ENCODE results near the gene TSEN15. TPM values are rescaled to one million over a fixed set of nuclear protein-coding genes. Genes with fewer than 3 reads are reported as not detected.
A peak's percentile ranks its signal among the peaks of the same experiment; 100 is the strongest.

The TSEN15 gene
- total RNA-seq, 1 donor from 2014 or later = 22.4 TPM

DNA sequence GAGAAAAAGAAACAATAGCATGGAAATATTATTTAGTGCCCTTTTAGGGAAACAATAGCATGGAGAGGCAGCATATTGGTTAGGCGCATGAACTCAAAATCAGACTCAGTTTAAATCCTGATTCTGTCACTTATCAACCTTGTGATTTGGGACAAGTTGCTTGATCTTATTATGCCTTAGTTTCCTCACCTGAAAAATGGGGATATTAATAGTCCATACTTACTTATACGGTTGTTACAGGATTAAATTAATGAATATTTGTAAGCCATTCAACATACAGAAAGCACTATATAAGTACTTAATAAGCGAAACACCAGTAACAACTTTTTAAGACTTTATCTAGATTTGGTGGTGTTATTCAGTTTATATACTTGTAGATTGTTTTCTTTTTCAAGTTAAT is 1.2 kb downstream of the TSEN15 start:
- TF ChIP-seq, protein P1, sequence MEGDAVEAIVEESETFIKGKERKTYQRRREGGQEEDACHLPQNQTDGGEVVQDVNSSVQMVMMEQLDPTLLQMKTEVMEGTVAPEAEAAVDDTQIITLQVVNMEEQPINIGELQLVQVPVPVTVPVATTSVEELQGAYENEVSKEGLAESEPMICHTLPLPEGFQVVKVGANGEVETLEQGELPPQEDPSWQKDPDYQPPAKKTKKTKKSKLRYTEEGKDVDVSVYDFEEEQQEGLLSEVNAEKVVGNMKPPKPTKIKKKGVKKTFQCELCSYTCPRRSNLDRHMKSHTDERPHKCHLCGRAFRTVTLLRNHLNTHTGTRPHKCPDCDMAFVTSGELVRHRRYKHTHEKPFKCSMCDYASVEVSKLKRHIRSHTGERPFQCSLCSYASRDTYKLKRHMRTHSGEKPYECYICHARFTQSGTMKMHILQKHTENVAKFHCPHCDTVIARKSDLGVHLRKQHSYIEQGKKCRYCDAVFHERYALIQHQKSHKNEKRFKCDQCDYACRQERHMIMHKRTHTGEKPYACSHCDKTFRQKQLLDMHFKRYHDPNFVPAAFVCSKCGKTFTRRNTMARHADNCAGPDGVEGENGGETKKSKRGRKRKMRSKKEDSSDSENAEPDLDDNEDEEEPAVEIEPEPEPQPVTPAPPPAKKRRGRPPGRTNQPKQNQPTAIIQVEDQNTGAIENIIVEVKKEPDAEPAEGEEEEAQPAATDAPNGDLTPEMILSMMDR (IDR thresholded peaks at IDR 0.05; ENCODE audit: unreplicated experiment) = no peak
- no peak for DNase-seq (ENCODE audit: low spot score, unreplicated experiment)
- H3K36me3 Mint-ChIP-seq (ENCODE audit: insufficient read depth) = peaks cover 9% of the 10 kb centered on the region
- no peaks in the 10 kb centered on the region for H3K9me3 Mint-ChIP-seq (ENCODE audit: low read depth)
- H3K27ac Mint-ChIP-seq = no peak overlapping the region
- H3K4me1 Mint-ChIP-seq (ENCODE audit: low read depth) = peaks cover 15% of the 10 kb centered on the region
- peaks cover 8% of the 10 kb centered on the region for H3K27me3 Mint-ChIP-seq
- H3K4me3 Mint-ChIP-seq (ENCODE audit: low read depth) = peak overlapping the region; percentile 93

DNA sequence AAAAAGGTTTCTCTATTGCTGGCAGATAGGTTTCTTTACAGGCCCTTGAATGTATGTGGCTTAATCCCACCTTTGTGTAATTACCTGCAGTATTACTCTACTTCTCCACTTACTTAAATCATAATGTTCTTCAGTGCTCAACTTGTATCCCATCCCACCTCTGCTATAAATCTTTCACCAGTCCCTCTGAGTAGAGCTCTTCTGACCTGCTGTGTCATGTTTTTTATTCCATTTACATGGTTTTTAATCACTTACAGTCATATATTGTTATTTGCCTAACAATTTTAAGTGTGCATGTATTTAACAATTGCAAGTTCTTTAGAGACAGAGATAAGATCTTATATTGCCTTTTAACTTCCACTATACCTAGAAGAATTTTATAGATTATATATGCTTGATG is 2.4 kb downstream of the TSEN15 start:
- peaks cover 4% of the 10 kb centered on the region for H3K27me3 Mint-ChIP-seq
- no peaks in the 10 kb centered on the region for H3K9me3 Mint-ChIP-seq (ENCODE audit: low read depth)
- no peak overlapping the region for H3K27ac Mint-ChIP-seq
- H3K4me1 Mint-ChIP-seq (ENCODE audit: low read depth) = peaks cover 15% of the 10 kb centered on the region
- no peak for DNase-seq (ENCODE audit: low spot score, unreplicated experiment)
- TF ChIP-seq, protein P1 (IDR thresholded peaks at IDR 0.05; ENCODE audit: unreplicated experiment) = no peak
- H3K4me3 Mint-ChIP-seq (ENCODE audit: low read depth) = no peak overlapping the region
- peaks cover 9% of the 10 kb centered on the region for H3K36me3 Mint-ChIP-seq (ENCODE audit: insufficient read depth)

DNA sequence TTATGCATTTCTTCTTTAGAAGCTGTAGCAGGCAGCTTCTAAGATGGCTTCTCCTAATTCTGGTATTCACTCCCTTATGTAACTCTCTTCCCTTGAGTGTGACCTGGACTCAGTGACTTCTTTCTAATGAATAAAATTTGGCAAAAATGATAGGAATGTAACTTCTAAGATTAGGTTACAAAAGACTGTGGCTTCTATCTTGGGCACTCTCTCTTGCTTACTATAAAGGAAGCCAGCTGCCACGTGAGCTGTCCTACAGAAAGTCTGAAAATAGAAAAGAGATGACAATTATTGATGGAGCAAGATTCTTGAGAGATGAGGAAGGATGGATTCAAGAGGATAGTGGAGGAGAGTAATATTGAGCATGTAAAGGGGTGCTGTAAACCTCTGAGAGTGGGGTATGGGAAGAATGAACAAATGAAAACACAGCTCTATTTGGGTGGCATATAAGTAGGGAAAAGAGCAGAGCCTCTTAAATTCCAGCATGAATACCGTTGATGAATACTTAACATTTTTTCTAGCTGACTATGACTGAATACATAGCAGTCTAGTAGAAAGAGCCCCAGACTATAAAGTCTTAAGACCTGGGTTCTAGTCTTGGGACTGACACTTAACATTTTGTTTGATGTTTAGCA is 5.5 kb downstream of the TSEN15 start:
- H3K27me3 Mint-ChIP-seq = no peaks in the 10 kb centered on the region
- peaks cover 9% of the 10 kb centered on the region for H3K4me1 Mint-ChIP-seq (ENCODE audit: low read depth)
- H3K9me3 Mint-ChIP-seq (ENCODE audit: low read depth) = peaks cover 3% of the 10 kb centered on the region
- no peak overlapping the region for H3K27ac Mint-ChIP-seq
- H3K4me3 Mint-ChIP-seq (ENCODE audit: low read depth) = no peak overlapping the region
- peaks cover 19% of the 10 kb centered on the region for H3K36me3 Mint-ChIP-seq (ENCODE audit: insufficient read depth)
- TF ChIP-seq, protein P1 (IDR thresholded peaks at IDR 0.05; ENCODE audit: unreplicated experiment) = no peak
- no peak for DNase-seq (ENCODE audit: low spot score, unreplicated experiment)

DNA sequence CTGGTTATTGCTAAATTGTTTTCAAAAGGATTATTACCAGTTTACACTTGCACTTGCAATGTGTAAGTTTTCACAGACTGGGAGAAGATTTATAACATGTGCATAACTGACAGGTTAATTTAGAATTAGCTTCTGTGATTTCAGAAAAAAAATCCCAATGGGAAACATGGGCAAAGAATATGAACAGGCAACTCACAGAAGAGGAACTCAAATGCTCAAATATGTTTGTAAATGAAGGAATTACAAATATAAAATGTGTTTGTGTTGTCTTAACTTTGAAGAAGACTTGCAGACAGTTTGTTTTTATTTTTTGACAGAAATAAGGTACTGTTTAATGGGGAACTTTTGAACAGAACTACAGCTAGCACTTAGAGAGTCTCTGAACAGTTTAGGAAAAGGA is 8.4 kb downstream of the TSEN15 start:
- H3K4me1 Mint-ChIP-seq (ENCODE audit: low read depth) = peaks cover 7% of the 10 kb centered on the region
- H3K27ac Mint-ChIP-seq = no peak overlapping the region
- peaks cover 19% of the 10 kb centered on the region for H3K36me3 Mint-ChIP-seq (ENCODE audit: insufficient read depth)
- no peaks in the 10 kb centered on the region for H3K27me3 Mint-ChIP-seq
- DNase-seq (ENCODE audit: low spot score, unreplicated experiment) = no peak
- TF ChIP-seq, protein P1 (IDR thresholded peaks at IDR 0.05; ENCODE audit: unreplicated experiment) = no peak
- no peak overlapping the region for H3K4me3 Mint-ChIP-seq (ENCODE audit: low read depth)
- H3K9me3 Mint-ChIP-seq (ENCODE audit: low read depth) = peaks cover 3% of the 10 kb centered on the region

DNA sequence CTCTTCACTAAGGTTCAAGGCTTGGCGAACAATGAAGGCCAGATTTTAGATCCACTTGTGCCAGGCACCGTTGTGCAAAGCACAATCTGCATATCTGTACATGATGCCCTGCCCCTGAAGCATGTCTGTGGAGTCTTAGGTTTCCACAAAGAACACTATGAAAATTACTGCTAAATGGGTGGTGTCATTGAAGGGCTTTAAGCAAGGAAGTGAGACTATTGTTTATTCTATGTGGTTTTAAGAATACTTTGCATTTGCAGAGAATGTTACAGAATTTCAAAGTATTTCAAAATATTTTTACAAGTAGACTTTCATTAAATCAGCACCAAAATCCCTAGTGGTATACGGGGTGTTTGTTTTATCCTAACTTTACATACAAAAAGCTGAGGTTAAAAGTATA is 8.8 kb downstream of the TSEN15 start:
- no peak overlapping the region for H3K4me3 Mint-ChIP-seq (ENCODE audit: low read depth)
- peaks cover 7% of the 10 kb centered on the region for H3K4me1 Mint-ChIP-seq (ENCODE audit: low read depth)
- no peak overlapping the region for H3K27ac Mint-ChIP-seq

More for the DNA sequence above, 8.8 kb downstream of the TSEN15 start:
- TF ChIP-seq, protein P1 (IDR thresholded peaks at IDR 0.05; ENCODE audit: unreplicated experiment) = no peak
- Mint-ChIP-seq H3K36me3 (ENCODE audit: insufficient read depth) (peaks cover 15% of the 10 kb centered on the region), H3K27me3 (no peaks in the 10 kb centered on the region), H3K9me3 (ENCODE audit: low read depth) (peaks cover 3% of the 10 kb centered on the region)
- no peak for DNase-seq (ENCODE audit: low spot score, unreplicated experiment)

All from progenitor cell of endocrine pancreas (in vitro differentiated cells).